Vagina (tissue), 2 donors: ENCODE measurements around the gene PRSS57.

Source experiments
- POLR2A ChIP-seq, 2 donors: fragments of 450-650 bp; IDR thresholded peaks; one replicate each; pipeline ENCODE4 v1.6.1; 2017; ENCODE audit warnings: antibody characterized with exemption in 2 of 2, mild to moderate bottlenecking in 2 of 2, moderate library complexity in 2 of 2
- POLR2AphosphoS5 ChIP-seq, 2 donors: sonication (generic); formaldehyde crosslinking; IDR thresholded peaks; one replicate each; pipeline ENCODE4 v1.9.0; 2017; ENCODE audit warnings: antibody characterized with exemption in 2 of 2, mild to moderate bottlenecking in 2 of 2, low read depth in 1 of 2; ENCODE audit not compliant: insufficient read depth in 1 of 2
- TF ChIP-seq, protein P1 (sequence below), 3 experiments: fragments of 450-650 bp in 2 of 3; fragments of 200-600 bp in 1 of 3; sonication (generic) in 1 of 3; IDR thresholded peaks; one replicate each; pipeline ENCODE4 v1.5.1; 2017 to 2019; ENCODE audit warnings: antibody characterized with exemption in 3 of 3, mild to moderate bottlenecking in 2 of 3, moderate library complexity in 2 of 3

- TF ChIP-seq, protein P1, sequence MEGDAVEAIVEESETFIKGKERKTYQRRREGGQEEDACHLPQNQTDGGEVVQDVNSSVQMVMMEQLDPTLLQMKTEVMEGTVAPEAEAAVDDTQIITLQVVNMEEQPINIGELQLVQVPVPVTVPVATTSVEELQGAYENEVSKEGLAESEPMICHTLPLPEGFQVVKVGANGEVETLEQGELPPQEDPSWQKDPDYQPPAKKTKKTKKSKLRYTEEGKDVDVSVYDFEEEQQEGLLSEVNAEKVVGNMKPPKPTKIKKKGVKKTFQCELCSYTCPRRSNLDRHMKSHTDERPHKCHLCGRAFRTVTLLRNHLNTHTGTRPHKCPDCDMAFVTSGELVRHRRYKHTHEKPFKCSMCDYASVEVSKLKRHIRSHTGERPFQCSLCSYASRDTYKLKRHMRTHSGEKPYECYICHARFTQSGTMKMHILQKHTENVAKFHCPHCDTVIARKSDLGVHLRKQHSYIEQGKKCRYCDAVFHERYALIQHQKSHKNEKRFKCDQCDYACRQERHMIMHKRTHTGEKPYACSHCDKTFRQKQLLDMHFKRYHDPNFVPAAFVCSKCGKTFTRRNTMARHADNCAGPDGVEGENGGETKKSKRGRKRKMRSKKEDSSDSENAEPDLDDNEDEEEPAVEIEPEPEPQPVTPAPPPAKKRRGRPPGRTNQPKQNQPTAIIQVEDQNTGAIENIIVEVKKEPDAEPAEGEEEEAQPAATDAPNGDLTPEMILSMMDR (IDR thresholded peaks at IDR 0.05), result no peak
- no peak for TF ChIP-seq POLR2A (IDR thresholded peaks at IDR 0.05)
- no peak for TF ChIP-seq POLR2AphosphoS5 (IDR thresholded peaks at IDR 0.05; ENCODE audit: insufficient read depth in 1 of 2, low read depth in 1 of 2)
These were observed 16.4 kb downstream of the PRSS57 start for GRCh38 chr19:678791-679388.
